Measurements from ENCODE around the gene ITGB6.

The ITGB6 gene

GRCh38 chr2:160076914-160077313, 123.2 kb downstream of the ITGB6 start:
- no peak for DNase-seq

GRCh38 chr2:160076241-160076640, 123.8 kb downstream of the ITGB6 start:
- DNase-seq: no peak

GRCh38 chr2:160075171-160075570, 124.9 kb downstream of the ITGB6 start:
- DNase-seq: no peak

- no peak for DNase-seq
Measured at GRCh38 chr2:160073284-160073888, 126.7 kb downstream of the ITGB6 start.

- DNase-seq: no peak
Measured at GRCh38 chr2:160068906-160069305, 131.2 kb downstream of the ITGB6 start.

GRCh38 chr2:160064916-160065315, 135.2 kb downstream of the ITGB6 start:
- DNase-seq: no peak

GRCh38 chr2:160063879-160064612, 136.0 kb downstream of the ITGB6 start:
- DNase-seq: no peak

- DNase-seq: no peak
Measured at GRCh38 chr2:160063271-160063670, 136.8 kb downstream of the ITGB6 start.

- no peak for DNase-seq
Measured at GRCh38 chr2:160062292-160063005, 137.6 kb downstream of the ITGB6 start, which contains the start of gene PLA2R1. PLA2R1 (minus strand) TSS chr2:160062615; CDS start chr2:160062403, 212 bp downstream.

GRCh38 chr2:160061944-160062291, 138.2 kb downstream of the ITGB6 start:
- DNase-seq: no peak

- DNase-seq: no peak
Measured at GRCh38 chr2:160061533-160061932, 138.5 kb downstream of the ITGB6 start.

GRCh38 chr2:160060297-160060696, 139.8 kb downstream of the ITGB6 start:
- no peak for DNase-seq

GRCh38 chr2:160057356-160057755, 142.7 kb downstream of the ITGB6 start:
- DNase-seq: no peak

- DNase-seq: no peak
Measured at GRCh38 chr2:160055726-160056108, 144.4 kb downstream of the ITGB6 start.

- DNase-seq: no peak
Measured at GRCh38 chr2:160054984-160055725, 144.9 kb downstream of the ITGB6 start.

GRCh38 chr2:160053946-160054345, 146.1 kb downstream of the ITGB6 start:
- no peak for DNase-seq

GRCh38 chr2:160052531-160052930, 147.5 kb downstream of the ITGB6 start:
- DNase-seq: no peak

GRCh38 chr2:160051371-160051800, 148.7 kb downstream of the ITGB6 start:
- DNase-seq: no peak

GRCh38 chr2:160050147-160050546, 149.9 kb downstream of the ITGB6 start:
- no peak for DNase-seq

Data from GOT3 (cell line).